ENCODE results near the gene MST1R. TPM values are rescaled to one million over a fixed set of nuclear protein-coding genes. Genes with fewer than 3 reads are reported as not detected.

The MST1R gene
- polyA plus RNA-seq, 1 donor: 2.4 TPM

GRCh38 chr3:49877716-49878115, 26.0 kb downstream of the MST1R start:
- DNase-seq (ENCODE audit: low read depth): no peak

- no peak for DNase-seq (ENCODE audit: low read depth)
Measured at GRCh38 chr3:49876567-49876966, 27.1 kb downstream of the MST1R start.

GRCh38 chr3:49873623-49874022, 30.1 kb downstream of the MST1R start:
- DNase-seq (ENCODE audit: low read depth): no peak

- no peak for DNase-seq (ENCODE audit: low read depth)
Measured at GRCh38 chr3:49872801-49873281, 30.8 kb downstream of the MST1R start.

- no peak for DNase-seq (ENCODE audit: low read depth)
Measured at GRCh38 chr3:49871531-49872153, 32.0 kb downstream of the MST1R start.

- no peak for DNase-seq (ENCODE audit: low read depth)
Measured at GRCh38 chr3:49869525-49870126, 34.0 kb downstream of the MST1R start, which contains the start of gene CAMKV. Gene CAMKV, minus strand, starts transcription at chr3:49869906. Its CDS starts 7,518 bp downstream, at chr3:49862388.

- DNase-seq (ENCODE audit: low read depth): no peak
Measured at GRCh38 chr3:49868862-49869466, 34.7 kb downstream of the MST1R start.

- DNase-seq (ENCODE audit: low read depth): no peak
Measured at GRCh38 chr3:49867871-49868321, 35.8 kb downstream of the MST1R start.

- DNase-seq (ENCODE audit: low read depth): no peak
Measured at GRCh38 chr3:49867400-49867799, 36.3 kb downstream of the MST1R start.

- no peak for DNase-seq (ENCODE audit: low read depth)
Measured at GRCh38 chr3:49865198-49865784, 38.4 kb downstream of the MST1R start.

GRCh38 chr3:49864505-49864904, 39.2 kb downstream of the MST1R start:
- DNase-seq (ENCODE audit: low read depth): no peak

- DNase-seq (ENCODE audit: low read depth): no peak
Measured at GRCh38 chr3:49859576-49860305, 43.9 kb downstream of the MST1R start.

GRCh38 chr3:49856181-49857005, 47.3 kb downstream of the MST1R start, which contains the start of gene TRAIP:
Gene TRAIP, minus strand, starts transcription at chr3:49856564. Its CDS starts 111 bp downstream, at chr3:49856453.
- DNase-seq (ENCODE audit: low read depth): peak; percentile 83

GRCh38 chr3:49855662-49856061, 48.0 kb downstream of the MST1R start:
- DNase-seq (ENCODE audit: low read depth): no peak

- DNase-seq (ENCODE audit: low read depth): no peak
Measured at GRCh38 chr3:49845694-49846093, 58.0 kb downstream of the MST1R start.

GRCh38 chr3:49844464-49845183, 59.0 kb downstream of the MST1R start:
- DNase-seq (ENCODE audit: low read depth): no peak

- DNase-seq (ENCODE audit: low read depth): no peak
Measured at GRCh38 chr3:49842843-49843517, 60.7 kb downstream of the MST1R start.

GRCh38 chr3:49841806-49842205, 61.9 kb downstream of the MST1R start:
- DNase-seq (ENCODE audit: low read depth): no peak

GRCh38 chr3:49841126-49841696, 62.5 kb downstream of the MST1R start:
- no peak for DNase-seq (ENCODE audit: low read depth)

Measured in forelimb muscle (tissue), 1 donor.